Mucosa of descending colon (tissue), 3 donors: ENCODE results near the gene FSTL5. TPM values are rescaled to one million over a fixed set of nuclear protein-coding genes. Genes with fewer than 3 reads are reported as not detected.

Experiments
- ATAC-seq: fragments of 200-7000 bp; cut with Tn5 transposase; one replicate; pipeline ENCODE4 v1.9.1; 2020; ENCODE audit warnings: mild to moderate bottlenecking, moderate library complexity
- DNase-seq, 3 donors: peaks; one replicate each; pipeline ENCODE4 v3.0.0-alpha.2; 2020
- H3K36me3 ChIP-seq: fragments of 200-600 bp; one replicate; pipeline ENCODE4 v1.8.0; 2021; ENCODE audit warnings: low read depth, mild to moderate bottlenecking
- H3K4me1 ChIP-seq: fragments of 200-600 bp; one replicate; pipeline ENCODE4 v1.8.0; 2021; ENCODE audit warnings: low read depth, mild to moderate bottlenecking
- H3K4me3 ChIP-seq: fragments of 200-600 bp; one replicate; pipeline ENCODE4 v1.8.0; 2021; ENCODE audit warnings: mild to moderate bottlenecking
- H3K9me3 ChIP-seq: fragments of 200-600 bp; one replicate; pipeline ENCODE4 v1.8.0; 2021; ENCODE audit warnings: mild to moderate bottlenecking
- intact Hi-C, 2 donors: fragments of 100-400 bp; cut with DNase I in 1 of 2; cut with micrococcal nuclease in 1 of 2; formaldehyde crosslinking; loops; one replicate each; pipeline versions ENCODE4 v1.11.0 to v1.11.1; 2022; cut with DNase I, micrococcal nuclease
- total RNA-seq, 3 donors: library from RNA; stranded (reverse); fragmentation: NEBNext Ultra II Directional in 2 of 3; extraction: Animal tissue kit (Norgen Biotek cat#: 25700) in 2 of 3; gene quantifications; one replicate each; pipeline versions ENCODE4 v1.2.1 to v1.2.4, GENCODE V29; 2021 to 2023
- TF ChIP-seq, protein P1 (sequence below): fragments of 200-600 bp; IDR thresholded peaks from one replicate; pipeline ENCODE4 v1.8.0; 2022; ENCODE audit warnings: antibody characterized with exemption, mild to moderate bottlenecking
- donor health status: DM: no; HTN: no; CAD: no; lungs with moderate emphysema.
- donor health status: DM: no; HTN: no; CAD: no.
- donor health status: DM: no; HTN: yes; CAD: no.

FSTL5 gene
- total RNA-seq, 3 donors from 2014 or later: 1.8 TPM; not detected in 2

DNA sequence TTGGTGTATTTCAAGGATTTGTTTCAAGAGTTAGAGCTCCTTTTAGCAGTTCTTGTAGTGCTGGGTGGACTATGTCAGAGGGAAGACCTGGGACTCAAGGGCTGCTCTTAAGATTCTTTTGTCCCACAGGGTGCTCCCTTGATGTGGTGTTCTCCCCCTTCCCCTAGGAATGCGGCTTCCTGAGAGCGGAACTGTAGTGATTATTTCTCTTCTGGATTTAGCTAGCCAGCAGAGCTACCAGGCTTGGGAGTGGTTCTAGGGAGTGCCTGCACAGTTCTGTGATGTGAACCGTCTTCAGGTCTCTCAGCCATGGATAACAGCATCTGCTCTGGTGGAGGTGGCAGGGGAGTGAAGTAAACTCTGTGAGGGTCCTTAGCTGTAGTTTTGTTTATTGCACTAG, 336.8 kb downstream of the FSTL5 start:
- intact Hi-C loops: no loop called here
- Histone ChIP-seq H3K4me1 (no peaks in the 10 kb centered on the region), H3K4me3 (no peak overlapping the region), H3K9me3 (no peaks in the 10 kb centered on the region), H3K36me3 (no peaks in the 10 kb centered on the region)
- TF ChIP-seq, protein P1, sequence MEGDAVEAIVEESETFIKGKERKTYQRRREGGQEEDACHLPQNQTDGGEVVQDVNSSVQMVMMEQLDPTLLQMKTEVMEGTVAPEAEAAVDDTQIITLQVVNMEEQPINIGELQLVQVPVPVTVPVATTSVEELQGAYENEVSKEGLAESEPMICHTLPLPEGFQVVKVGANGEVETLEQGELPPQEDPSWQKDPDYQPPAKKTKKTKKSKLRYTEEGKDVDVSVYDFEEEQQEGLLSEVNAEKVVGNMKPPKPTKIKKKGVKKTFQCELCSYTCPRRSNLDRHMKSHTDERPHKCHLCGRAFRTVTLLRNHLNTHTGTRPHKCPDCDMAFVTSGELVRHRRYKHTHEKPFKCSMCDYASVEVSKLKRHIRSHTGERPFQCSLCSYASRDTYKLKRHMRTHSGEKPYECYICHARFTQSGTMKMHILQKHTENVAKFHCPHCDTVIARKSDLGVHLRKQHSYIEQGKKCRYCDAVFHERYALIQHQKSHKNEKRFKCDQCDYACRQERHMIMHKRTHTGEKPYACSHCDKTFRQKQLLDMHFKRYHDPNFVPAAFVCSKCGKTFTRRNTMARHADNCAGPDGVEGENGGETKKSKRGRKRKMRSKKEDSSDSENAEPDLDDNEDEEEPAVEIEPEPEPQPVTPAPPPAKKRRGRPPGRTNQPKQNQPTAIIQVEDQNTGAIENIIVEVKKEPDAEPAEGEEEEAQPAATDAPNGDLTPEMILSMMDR: no peak
- DNase-seq (no peak), ATAC-seq (no peak)

DNA sequence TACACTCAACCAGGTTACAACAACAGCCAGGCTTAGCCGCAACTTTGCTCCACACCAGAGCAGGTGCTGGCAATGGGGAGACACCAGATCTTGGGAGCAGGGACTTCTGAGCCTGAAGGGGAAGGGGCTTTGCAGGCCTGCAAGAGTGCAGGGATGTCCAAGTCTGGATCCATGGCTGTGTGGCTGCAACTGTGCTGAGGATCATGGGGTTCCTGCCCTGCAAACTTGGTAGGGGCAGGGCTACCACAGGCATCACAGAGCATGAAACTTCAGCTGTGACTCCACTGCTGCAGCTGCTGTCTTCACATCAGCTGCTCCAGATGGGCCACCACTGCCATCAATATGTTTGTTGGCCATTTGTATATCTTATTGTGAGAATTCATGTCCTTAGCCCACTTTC, 340.4 kb downstream of the FSTL5 start:
- no peak for DNase-seq
- H3K4me3 ChIP-seq: no peak overlapping the region
- H3K9me3 ChIP-seq: no peaks in the 10 kb centered on the region
- H3K36me3 ChIP-seq: no peaks in the 10 kb centered on the region
- no peak for ATAC-seq
- TF ChIP-seq, protein P1: no peak
- H3K4me1 ChIP-seq: no peaks in the 10 kb centered on the region
- intact Hi-C loops: no loop called here

DNA sequence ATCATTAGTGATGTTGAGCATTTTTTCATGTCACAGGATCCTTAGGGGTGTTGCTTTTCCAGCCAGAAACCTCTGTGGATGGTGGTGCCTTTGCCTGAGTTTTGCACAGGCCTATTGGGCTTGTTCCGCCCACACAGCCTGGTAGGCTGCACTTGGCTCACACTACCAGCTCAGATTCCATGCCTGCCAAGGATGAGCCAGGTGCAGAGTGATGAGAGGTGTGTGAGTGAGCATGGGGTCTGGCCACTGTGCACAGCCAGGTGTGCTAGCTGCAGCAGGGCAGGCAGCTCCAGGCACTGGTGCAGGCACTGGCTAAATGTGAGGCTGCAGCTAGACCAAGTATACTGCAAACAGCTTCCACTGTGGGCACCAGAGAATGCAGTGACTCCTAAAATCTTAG, 341.6 kb downstream of the FSTL5 start:
- no peak for ATAC-seq
- intact Hi-C loops: no loop called here
- no peak for DNase-seq
- Histone ChIP-seq H3K4me1 (no peaks in the 10 kb centered on the region), H3K9me3 (no peaks in the 10 kb centered on the region), H3K4me3 (no peak overlapping the region), H3K36me3 (no peaks in the 10 kb centered on the region)
- TF ChIP-seq, protein P1: no peak

DNA sequence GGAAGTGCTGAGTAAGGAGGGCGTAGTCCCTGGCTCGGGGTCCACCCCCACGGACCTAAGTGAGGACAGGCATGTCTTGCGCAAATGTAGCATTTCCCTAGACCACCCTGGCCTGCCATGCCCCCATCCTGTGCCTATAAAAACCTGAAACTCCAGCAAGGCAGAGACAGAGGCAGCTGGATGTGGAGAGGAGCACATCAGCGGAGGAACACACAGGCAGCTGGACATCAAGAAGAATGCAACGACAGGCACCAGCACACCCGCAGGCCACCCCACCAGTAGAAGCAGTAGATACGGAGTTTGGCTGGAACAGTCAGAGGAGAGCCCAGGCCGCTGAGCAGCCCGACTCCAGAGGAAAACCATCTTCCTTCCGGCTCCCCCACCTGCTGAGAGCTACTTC, 345.9 kb downstream of the FSTL5 start:
- Histone ChIP-seq H3K4me1 (no peaks in the 10 kb centered on the region), H3K4me3 (no peak overlapping the region), H3K36me3 (no peaks in the 10 kb centered on the region), H3K9me3 (no peaks in the 10 kb centered on the region)
- ATAC-seq (no peak), DNase-seq (no peak)
- TF ChIP-seq, protein P1: no peak
- intact Hi-C loops: no loop called here

DNA sequence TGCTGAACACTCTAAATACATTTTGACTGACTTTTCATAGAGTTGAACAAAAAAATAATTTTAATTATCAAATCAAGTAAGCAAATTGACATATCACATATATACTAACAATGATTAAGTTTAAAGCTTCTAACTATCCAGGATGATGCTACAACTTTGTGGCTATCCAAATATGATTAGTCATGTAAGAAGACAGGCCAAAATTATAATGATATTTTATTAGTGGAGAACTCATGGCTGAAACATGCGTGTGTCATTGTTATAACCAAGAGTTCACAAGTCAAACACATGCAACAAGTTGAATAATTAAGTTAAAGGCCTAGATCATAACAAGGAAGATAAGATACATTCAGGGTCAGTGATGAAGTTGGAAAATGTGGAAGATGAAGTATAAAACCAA, 346.8 kb downstream of the FSTL5 start:
- ATAC-seq (no peak), DNase-seq (no peak)
- intact Hi-C loops: no loop called here
- H3K9me3 ChIP-seq: no peaks in the 10 kb centered on the region
- H3K4me3 ChIP-seq: no peak overlapping the region
- H3K4me1 ChIP-seq: no peaks in the 10 kb centered on the region
- TF ChIP-seq, protein P1: no peak
- no peaks in the 10 kb centered on the region for H3K36me3 ChIP-seq

DNA sequence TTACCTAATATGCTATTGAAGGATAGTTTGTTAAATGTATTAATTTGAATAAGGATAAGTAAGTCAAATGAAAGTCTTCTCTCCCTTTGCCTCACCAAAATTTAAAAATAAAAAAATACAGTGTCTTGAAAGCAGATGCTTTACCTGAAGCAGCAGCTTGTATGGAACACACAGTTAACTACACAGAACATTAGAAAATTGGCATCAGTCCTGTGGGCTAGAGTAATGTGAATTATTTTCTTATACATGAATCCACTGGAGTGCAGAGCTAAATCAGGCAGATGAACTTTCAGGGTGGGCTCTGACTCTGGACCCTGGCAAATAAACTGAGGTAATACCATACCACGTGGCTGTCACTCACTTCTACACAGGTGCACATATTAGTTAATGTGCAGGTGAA, 348.0 kb downstream of the FSTL5 start:
- ATAC-seq: no peak
- no peaks in the 10 kb centered on the region for H3K36me3 ChIP-seq
- no peak for DNase-seq
- intact Hi-C loops: no loop called here
- H3K9me3 ChIP-seq: no peaks in the 10 kb centered on the region
- TF ChIP-seq, protein P1: no peak
- no peak overlapping the region for H3K4me3 ChIP-seq
- no peaks in the 10 kb centered on the region for H3K4me1 ChIP-seq
